Left lobe of liver (tissue), 2 donors: ENCODE results near the gene CD53. TPM values are rescaled to one million over a fixed set of nuclear protein-coding genes. Genes with fewer than 3 reads are reported as not detected.

Experiments used
- ATAC-seq: fragments of 200-7000 bp; cut with Tn5 transposase; one replicate; pipeline ENCODE4 v1.9.1; 2020; ENCODE audit warnings: mild to moderate bottlenecking, moderate library complexity
- DNase-seq: peaks from one replicate; pipeline ENCODE4 v3.0.0-alpha.2; 2020; ENCODE audit warnings: low spot score
- total RNA-seq: library from RNA; stranded (reverse); gene quantifications from one replicate; pipeline ENCODE4 v1.2.1, GENCODE V29; 2021
- donor health status: DM: no; HTN: no; CAD: no; lungs with moderate emphysema.
- donor health status: DM: no; HTN: yes; CAD: no.

The CD53 gene
- total RNA-seq, 1 donor from 2014 or later, result 9.3 TPM

- peak; percentile 39 for ATAC-seq
Observed at GRCh38 chr1:110875216-110875731, 2.3 kb downstream of the CD53 start.

GRCh38 chr1:110876748-110877341 is 3.9 kb downstream of the CD53 start:
- DNase-seq (no peak), ATAC-seq (no peak)

More at GRCh38 chr1:110875216-110875731, 2.3 kb downstream of the CD53 start:
- no peak for DNase-seq

GRCh38 chr1:110877364-110877763 is 4.4 kb downstream of the CD53 start:
- ATAC-seq (no peak), DNase-seq (no peak)

GRCh38 chr1:110877776-110878175 is 4.8 kb downstream of the CD53 start:
- DNase-seq, result no peak
- ATAC-seq, result no peak

- DNase-seq (no peak), ATAC-seq (no peak)
Observed at GRCh38 chr1:110878591-110878990, 5.6 kb downstream of the CD53 start.

- DNase-seq, result no peak
- ATAC-seq, result no peak
Observed at GRCh38 chr1:110878993-110879392, 6.0 kb downstream of the CD53 start.

GRCh38 chr1:110879758-110880606 is 7.0 kb downstream of the CD53 start:
- DNase-seq, result no peak

GRCh38 chr1:110880708-110881374 is 7.9 kb downstream of the CD53 start:
- no peak for ATAC-seq
- no peak for DNase-seq

More at GRCh38 chr1:110879758-110880606, 7.0 kb downstream of the CD53 start:
- ATAC-seq, result peak; percentile 24

- DNase-seq (no peak), ATAC-seq (no peak)
Observed at GRCh38 chr1:110888049-110888448, 15.1 kb downstream of the CD53 start.

GRCh38 chr1:110888641-110889040 is 15.7 kb downstream of the CD53 start:
- DNase-seq (no peak), ATAC-seq (no peak)

GRCh38 chr1:110890474-110891196 is 17.7 kb downstream of the CD53 start:
- DNase-seq, result no peak
- no peak for ATAC-seq

- DNase-seq (no peak), ATAC-seq (no peak)
Observed at GRCh38 chr1:110893908-110894490, 21.1 kb downstream of the CD53 start.

GRCh38 chr1:110896090-110896489 is 23.1 kb downstream of the CD53 start:
- no peak for ATAC-seq
- no peak for DNase-seq

GRCh38 chr1:110897681-110898080 is 24.7 kb downstream of the CD53 start:
- DNase-seq (no peak), ATAC-seq (no peak)

- ATAC-seq, result no peak
Observed at GRCh38 chr1:110898734-110899457, 25.9 kb downstream of the CD53 start.

GRCh38 chr1:110899458-110899843 is 26.5 kb downstream of the CD53 start:
- DNase-seq (no peak), ATAC-seq (no peak)

More at GRCh38 chr1:110898734-110899457, 25.9 kb downstream of the CD53 start:
- DNase-seq, result no peak

- ATAC-seq (no peak), DNase-seq (no peak)
Observed at GRCh38 chr1:110902820-110903463, 30.0 kb downstream of the CD53 start.

GRCh38 chr1:110903853-110904500 is 31.0 kb downstream of the CD53 start:
- DNase-seq (no peak), ATAC-seq (no peak)

- no peak for ATAC-seq
- no peak for DNase-seq
Observed at GRCh38 chr1:110912784-110913183, 39.8 kb downstream of the CD53 start.
